ENCODE results near the gene RRAS. TPM values are rescaled to one million over a fixed set of nuclear protein-coding genes. Genes with fewer than 3 reads are reported as not detected.

RRAS gene
- total and polyA plus RNA-seq, 12 donors, result 6.8 to 180 (median 42.3) TPM

DNA sequence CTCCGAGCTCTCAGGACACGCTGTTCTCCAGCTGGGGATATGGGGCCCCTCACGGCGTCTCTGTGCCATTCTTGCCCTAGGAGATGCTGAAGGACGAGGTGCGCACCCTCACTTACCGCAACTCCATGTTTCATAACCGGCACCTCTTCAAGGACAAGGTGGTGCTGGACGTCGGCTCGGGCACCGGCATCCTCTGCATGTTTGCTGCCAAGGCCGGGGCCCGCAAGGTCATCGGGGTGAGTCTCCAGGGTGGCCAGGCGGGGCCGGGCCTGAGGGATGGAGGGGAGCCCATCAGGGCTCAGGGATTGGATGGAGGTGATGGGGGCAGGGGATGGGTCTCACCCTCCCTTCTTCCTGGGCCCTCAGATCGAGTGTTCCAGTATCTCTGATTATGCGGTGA, 41.9 kb upstream of the RRAS start:
- intact Hi-C loops (cut with DNase I), result no loop called here
- peaks cover 28 to 46% of the 10 kb centered on the region in 2 donors for H3K4me1 ChIP-seq (replicated peaks in 1 of 2)
- H3K36me3 ChIP-seq (replicated peaks in 1 of 2), result peaks cover 0 to 58% of the 10 kb centered on the region in 2 donors
- H3K9me3 ChIP-seq (replicated peaks in 1 of 3), result no peaks in the 10 kb centered on the region
- H3K27me3 ChIP-seq, result no peaks in the 10 kb centered on the region
- WGBS, 4 donors, result 45 to 68% (median 51%) methylated on average over 12 to 19 of the region's 19 CpGs
- peak in 6 of 7 donors; percentile 43 to 60 (median 56) for DNase-seq
- TF ChIP-seq, protein P1, sequence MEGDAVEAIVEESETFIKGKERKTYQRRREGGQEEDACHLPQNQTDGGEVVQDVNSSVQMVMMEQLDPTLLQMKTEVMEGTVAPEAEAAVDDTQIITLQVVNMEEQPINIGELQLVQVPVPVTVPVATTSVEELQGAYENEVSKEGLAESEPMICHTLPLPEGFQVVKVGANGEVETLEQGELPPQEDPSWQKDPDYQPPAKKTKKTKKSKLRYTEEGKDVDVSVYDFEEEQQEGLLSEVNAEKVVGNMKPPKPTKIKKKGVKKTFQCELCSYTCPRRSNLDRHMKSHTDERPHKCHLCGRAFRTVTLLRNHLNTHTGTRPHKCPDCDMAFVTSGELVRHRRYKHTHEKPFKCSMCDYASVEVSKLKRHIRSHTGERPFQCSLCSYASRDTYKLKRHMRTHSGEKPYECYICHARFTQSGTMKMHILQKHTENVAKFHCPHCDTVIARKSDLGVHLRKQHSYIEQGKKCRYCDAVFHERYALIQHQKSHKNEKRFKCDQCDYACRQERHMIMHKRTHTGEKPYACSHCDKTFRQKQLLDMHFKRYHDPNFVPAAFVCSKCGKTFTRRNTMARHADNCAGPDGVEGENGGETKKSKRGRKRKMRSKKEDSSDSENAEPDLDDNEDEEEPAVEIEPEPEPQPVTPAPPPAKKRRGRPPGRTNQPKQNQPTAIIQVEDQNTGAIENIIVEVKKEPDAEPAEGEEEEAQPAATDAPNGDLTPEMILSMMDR (IDR thresholded peaks at IDR 0.05), result no peak
- TF ChIP-seq POLR2A (IDR thresholded peaks at IDR 0.05), result no peak
- peak overlapping the region in 3 of 5 donors; percentile 42 to 50 (median 48) for H3K27ac ChIP-seq
- H3K4me3 ChIP-seq, result no peak overlapping the region

DNA sequence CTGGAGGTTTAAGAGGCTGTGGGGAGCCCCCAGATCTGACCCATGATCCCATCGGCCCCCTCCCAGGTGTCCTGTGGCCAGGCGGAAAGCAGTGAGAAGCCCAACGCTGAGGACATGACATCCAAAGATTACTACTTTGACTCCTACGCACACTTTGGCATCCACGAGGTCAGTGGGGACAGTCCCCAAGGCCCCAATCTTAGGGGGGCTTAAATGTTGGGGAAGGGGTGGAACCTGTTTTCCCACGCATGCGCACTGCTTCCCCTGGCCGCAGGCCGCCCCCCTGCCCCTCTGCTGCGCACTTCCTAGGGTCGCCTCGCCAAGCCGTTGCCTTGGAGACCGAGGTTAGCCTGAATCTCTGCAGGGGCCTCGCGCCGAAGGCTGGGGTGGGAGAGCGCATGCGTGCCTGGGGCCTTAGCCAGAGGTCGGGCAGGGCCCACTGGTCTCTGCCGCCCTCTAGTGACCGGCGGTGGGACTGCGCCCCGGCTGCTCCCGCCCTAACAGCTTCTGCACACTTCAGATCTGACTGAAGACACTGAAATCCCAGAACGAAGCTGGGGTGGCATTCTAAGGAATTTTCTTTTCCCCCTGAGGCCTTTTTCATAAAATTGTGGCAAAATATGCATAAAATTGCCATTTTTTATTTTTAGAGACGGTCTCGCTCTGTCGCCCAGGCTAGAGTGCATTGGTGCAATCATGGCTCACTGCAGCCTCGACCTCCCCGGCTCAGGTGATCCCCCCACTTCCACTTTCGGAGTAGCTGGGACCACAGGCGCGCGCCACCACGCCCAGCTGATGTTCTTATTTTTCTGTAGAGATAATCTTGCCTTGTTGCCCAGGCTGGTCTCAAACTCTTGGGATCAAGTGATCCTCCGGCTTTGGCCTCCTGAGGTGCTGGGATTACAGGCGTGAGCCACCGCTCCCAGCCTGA, 40.7 kb upstream of the RRAS start:
- DNase-seq, result peak; percentile 89 to 96 (median 91)
- no peak for TF ChIP-seq POLR2A (IDR thresholded peaks at IDR 0.05)
- TF ChIP-seq, protein P1 (IDR thresholded peaks at IDR 0.05), result peak; percentile 93 to 100 (median 98)
- Histone ChIP-seq H3K27ac (peak overlapping the region in 4 of 5 donors; percentile 39 to 79 (median 68)), H3K4me3 (peak overlapping the region in 1 of 4 donors; percentile 30), H3K27me3 (no peaks in the 10 kb centered on the region), H3K9me3 (replicated peaks in 1 of 3) (no peaks in the 10 kb centered on the region), H3K36me3 (replicated peaks in 1 of 2) (peaks cover 0 to 49% of the 10 kb centered on the region in 2 donors), H3K4me1 (replicated peaks in 1 of 2) (peaks cover 31 to 50% of the 10 kb centered on the region in 2 donors)
- intact Hi-C loops (cut with DNase I), result no loop called here
- WGBS, 4 donors, result 23 to 47% (median 27%) methylated on average over 21 to 40 of the region's 40 CpGs

DNA sequence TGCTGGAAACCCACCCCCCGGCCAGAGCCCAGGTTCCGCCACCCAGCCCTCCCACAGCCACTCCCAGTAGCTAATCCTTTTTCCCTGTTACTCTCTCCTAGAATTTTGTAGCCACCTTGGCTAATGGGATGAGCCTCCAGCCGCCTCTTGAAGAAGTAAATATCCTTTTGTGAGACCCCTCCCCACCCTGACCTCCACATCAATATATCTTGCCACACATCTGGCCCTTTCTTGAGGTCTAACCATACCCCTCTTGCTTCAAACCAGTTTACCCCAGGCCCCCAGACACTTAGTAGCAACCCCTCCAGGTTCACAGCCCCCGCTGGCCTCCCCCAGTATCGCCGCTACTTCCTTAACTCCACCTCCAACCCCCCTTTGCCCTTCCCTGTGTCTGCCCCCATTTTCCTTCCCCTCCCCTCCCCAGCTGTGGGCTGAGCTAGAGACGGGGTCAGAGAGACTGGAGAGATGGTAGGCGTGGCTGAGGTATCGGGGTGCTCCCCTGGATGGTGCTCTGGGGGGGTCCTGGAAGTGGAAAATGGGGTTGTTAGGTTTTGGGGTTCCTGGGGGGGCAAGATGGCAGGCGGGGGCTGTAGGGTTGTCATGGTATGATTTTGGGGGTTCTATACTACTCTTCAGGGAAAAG, 39.9 kb upstream of the RRAS start:
- H3K36me3 ChIP-seq (replicated peaks in 1 of 2), result peaks cover 0 to 41% of the 10 kb centered on the region in 2 donors
- no peaks in the 10 kb centered on the region for H3K27me3 ChIP-seq
- H3K4me1 ChIP-seq (replicated peaks in 1 of 2), result peaks cover 32 to 50% of the 10 kb centered on the region in 2 donors
- no peak overlapping the region for H3K4me3 ChIP-seq
- peak in 2 of 7 donors; percentile 27 to 38 for DNase-seq
- H3K27ac ChIP-seq, result peak overlapping the region in 4 of 5 donors; percentile 39 to 91 (median 68)
- intact Hi-C loops (cut with DNase I), result loop anchor here in 1 of 2 donors (10.0 kb wide), 1 partner anchor 95 kb away; the partner anchor contains the start of genes NOSIP and PRRG2
- TF ChIP-seq, protein P1 (IDR thresholded peaks at IDR 0.05), result no peak
- no peak for TF ChIP-seq POLR2A (IDR thresholded peaks at IDR 0.05)
- 49 to 55% (median 52%) methylated on average over 10 of the region's 10 CpGs for WGBS, 4 donors
- H3K9me3 ChIP-seq (replicated peaks in 1 of 3), result no peaks in the 10 kb centered on the region

Measured in adrenal gland (tissue), 12 donors.